ENCODE measurements around the gene CPNE9. TPM values are rescaled to one million over a fixed set of nuclear protein-coding genes. Genes with fewer than 3 reads are reported as not detected.
"Not testable (repeated sequence)": the region's sequence is repeated elsewhere in the genome, so short reads cannot be mapped to it uniquely, and the experiment has no call there.

The CPNE9 gene
- total RNA-seq, 1 donor from 2014 or later, result 0.29 TPM

- DNase-seq (ENCODE audit: low spot score), result no peak
Measured at GRCh38 chr3:9748031-9748430, 44.4 kb downstream of the CPNE9 start.

DNA sequence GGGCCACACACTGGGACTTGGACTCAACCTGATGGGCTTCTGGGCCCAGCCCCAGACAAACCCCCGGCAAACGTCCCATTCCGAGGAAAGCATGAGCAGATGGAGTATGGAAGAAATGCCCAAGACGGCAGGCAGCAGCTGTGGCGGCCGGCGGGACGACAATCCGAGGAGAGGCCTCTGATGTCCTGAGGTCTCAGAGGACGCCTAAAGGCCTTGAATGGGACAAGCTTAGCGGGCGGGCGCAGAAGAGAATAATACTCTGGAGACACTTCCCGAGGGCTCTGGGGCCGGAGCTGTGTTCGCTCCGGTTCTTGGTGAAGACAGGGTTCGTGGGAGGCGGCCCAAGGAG is 45.6 kb downstream of the CPNE9 start:
- no peak for DNase-seq (ENCODE audit: low spot score)

GRCh38 chr3:9749645-9750555 is 46.3 kb downstream of the CPNE9 start, which contains the start of gene OGG1:
OGG1 (plus strand) TSS chr3:9749952; CDS start chr3:9750287, 335 bp downstream.
- DNase-seq (ENCODE audit: low spot score), result peak; percentile 99

- DNase-seq (ENCODE audit: low spot score), result no peak
Measured at GRCh38 chr3:9750556-9751411, 47.2 kb downstream of the CPNE9 start.

- DNase-seq (ENCODE audit: low spot score), result no peak
Measured at GRCh38 chr3:9754678-9755077, 51.0 kb downstream of the CPNE9 start.

DNA sequence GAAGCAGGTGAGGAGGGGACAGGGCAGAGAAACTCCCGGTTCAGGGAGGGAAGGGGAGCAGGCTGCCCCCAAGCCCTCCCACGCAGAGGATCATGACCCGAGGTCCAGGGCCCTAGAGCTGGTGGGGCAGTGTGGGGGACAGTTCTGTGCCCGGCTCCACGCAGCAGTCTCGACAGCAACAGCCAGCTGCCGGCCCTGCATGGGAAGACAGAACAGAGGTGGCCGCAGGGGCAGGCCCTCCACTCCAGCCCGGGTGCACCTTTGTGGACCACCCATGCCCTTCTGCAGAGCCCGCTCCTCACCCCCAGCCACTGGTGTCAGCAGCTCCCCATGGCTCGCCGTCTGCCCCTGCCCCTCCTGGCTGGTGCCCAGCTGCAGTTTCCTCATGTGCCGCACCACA is 53.8 kb downstream of the CPNE9 start:
- DNase-seq (ENCODE audit: low spot score), result no peak

DNA sequence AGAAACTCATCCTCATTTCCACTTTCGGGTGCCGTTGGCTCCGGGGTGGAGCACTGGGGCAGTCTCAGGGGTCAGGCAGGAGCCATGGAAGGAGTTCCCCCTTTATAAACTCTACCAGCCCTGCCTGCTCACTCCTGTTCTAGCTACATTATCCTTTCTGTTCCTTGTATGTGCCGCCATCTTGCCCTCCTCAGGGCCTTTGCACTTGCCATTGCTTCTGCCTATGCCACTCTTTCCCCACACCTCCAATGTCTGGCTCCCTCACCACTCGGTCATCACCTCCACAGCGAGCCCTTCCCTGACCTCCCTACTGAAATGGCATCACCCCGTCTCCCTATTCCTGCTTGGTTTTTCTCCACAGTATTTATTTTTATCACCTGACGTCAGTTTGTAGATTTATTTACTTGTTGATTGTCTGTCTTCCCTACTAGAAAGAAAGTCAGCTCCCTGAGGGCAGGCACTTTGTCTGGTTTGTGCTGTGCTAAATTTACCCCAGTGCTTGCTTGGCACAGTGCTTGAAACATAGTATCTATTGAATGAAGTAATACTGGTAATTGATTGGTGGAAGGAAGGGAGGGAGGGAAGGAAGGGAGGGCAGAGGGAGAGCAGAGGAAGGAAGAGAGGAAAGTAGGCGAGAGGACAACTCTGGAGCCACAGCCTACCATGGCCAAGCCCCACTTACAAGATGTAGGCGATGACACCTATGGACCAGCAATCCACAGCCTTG is 57.3 kb downstream of the CPNE9 start:
- DNase-seq (ENCODE audit: low spot score), result no peak

GRCh38 chr3:9761919-9762318 is 58.3 kb downstream of the CPNE9 start:
- DNase-seq (ENCODE audit: low spot score), result no peak

DNA sequence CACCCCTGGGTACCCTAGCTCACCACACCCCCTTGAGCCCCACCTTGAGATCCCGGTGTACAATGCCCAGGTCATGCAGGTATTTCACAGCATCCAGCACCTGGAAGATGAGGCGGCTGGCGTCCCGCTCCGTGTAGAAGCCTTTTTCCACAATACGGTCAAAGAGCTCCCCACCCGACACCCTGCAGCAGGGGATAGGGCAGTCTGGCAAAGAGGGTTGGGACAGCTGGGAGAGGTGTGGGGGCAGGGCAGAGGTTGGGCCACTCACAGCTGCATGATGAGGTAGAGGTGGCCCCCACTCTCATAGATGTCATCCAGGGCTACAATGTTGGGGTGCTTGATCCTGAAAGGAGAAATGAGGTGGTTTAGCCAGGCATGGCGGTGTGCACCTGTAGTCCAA is 59.2 kb downstream of the CPNE9 start:
- DNase-seq (ENCODE audit: low spot score), result no peak

GRCh38 chr3:9765865-9766264 is 62.2 kb downstream of the CPNE9 start:
- DNase-seq (ENCODE audit: low spot score), result no peak

GRCh38 chr3:9767418-9767817 is 63.8 kb downstream of the CPNE9 start:
- DNase-seq (ENCODE audit: low spot score), result no peak

DNA sequence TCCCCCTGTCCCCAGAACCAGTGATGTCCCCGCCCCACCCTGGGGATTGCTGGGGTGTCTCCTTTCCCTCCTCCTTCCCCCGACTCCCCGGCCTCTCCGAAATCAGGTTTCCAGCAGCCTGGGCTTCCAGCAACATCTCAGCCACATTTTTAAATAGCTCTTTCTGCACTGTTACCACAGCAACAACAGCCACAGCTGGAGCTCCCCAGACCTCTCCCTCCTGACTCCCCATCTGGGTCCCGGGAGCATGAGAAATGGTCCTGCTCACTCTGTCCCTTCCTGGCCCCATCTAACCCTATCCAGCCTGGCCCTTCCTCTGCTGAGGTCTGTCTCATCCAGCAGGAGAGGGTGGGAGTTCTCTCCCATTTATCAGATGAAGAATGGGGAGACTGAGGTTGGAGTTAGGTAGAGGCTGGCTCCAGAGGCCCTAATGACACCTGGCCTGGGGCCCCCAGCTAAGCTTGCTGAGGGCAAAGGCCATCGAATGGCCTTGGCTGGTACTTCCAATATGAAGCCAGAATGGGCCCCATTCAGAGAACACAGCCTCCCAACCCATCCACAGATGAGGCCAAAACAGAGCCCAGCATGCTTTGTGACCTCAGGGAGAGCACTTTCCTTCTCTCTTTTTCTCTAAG is 64.6 kb downstream of the CPNE9 start:
- no peak for DNase-seq (ENCODE audit: low spot score)

- DNase-seq (ENCODE audit: low spot score), result no peak
Measured at GRCh38 chr3:9769012-9769411, 65.4 kb downstream of the CPNE9 start.

GRCh38 chr3:9769426-9770275 is 66.0 kb downstream of the CPNE9 start, which contains the start of gene CAMK1:
CAMK1 (minus strand) TSS chr3:9769947; CDS start chr3:9767749, 2,198 bp downstream.
- peak; percentile 86 for DNase-seq (ENCODE audit: low spot score)

DNA sequence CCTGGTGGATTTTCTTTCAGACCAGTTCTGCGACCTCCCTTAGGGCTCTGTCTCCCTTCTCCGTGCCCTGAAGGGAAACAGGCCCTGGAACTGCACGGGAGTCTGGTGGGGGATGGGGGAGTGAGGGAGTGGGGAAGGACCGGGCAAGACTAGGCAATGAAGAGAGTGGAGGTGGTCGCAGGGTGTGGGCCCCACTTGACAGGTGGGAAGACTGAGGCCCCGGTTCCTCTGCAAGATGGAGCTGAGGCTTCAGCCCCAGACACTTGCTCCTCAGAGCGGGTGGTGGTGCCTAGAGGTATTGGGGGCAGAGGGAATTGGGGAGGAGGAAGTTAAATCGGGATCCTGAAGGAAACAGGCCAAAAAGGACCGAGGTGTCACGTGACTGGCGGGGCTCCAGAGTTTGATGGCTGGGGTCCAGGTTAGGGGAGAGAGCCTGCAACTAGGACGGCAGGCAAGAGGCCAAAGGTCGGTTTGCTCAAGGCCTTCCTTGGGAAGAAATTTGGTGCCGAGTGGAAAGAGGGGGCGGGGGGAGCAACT is 66.7 kb downstream of the CPNE9 start:
- DNase-seq (ENCODE audit: low spot score), result peak; percentile 92

DNA sequence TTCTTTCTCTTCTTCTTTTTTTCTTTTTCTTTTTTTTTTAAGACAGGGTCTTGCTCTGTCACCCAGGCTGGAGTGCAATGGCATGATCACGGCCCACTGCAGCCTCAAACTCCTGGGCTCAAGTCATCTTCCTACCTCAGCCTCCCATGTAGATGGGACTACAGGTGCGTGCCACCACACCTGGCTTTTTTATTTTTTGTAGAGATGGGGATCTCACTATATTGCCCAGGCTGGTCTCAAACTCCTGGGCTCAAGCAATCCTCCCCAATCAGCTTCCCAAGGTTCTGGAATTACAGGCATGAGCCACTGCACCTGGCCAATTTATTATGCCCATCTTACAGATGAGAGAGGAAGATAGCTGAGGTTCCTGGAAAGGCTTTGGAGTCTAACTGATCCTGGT is 67.4 kb downstream of the CPNE9 start:
- not testable (repeated sequence) for DNase-seq (ENCODE audit: low spot score)

DNA sequence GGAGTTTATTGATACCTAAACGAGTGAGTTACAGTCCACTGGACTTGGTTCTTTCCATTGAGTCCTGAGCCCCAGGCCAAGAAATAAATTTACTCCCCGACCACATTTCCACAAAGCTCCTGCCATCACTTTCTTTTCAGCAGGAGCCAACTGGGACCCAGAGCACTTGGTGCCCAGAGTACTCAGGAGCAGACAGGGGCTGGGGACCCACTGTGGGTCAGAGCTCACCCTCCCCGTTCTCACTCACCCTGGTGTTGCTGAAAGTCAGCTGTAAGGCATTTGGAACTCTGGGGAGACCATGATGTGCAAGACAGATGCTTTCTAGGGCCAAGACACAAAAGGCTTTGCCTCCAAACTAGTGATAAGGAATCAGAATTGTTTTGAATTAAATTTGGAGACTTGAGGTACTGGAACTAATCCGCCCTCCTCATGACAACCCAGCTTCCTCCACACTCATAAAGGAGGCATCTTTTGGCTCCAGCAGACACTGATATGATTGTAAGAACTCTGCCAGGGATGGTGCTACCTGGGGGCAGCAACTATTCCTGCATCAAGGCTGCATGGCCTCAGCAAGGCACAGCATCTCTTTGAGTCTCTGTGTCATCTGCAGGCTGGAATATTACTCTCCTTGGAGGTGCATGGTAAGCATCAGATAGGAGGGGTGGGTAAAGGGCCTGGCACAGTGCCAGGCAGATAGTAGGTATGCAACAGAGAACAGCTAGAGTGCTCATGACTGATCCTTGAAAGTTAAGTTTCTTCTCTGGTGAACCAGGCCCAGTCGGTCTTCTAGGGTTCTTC is 73.5 kb downstream of the CPNE9 start:
- DNase-seq (ENCODE audit: low spot score), result no peak

DNA sequence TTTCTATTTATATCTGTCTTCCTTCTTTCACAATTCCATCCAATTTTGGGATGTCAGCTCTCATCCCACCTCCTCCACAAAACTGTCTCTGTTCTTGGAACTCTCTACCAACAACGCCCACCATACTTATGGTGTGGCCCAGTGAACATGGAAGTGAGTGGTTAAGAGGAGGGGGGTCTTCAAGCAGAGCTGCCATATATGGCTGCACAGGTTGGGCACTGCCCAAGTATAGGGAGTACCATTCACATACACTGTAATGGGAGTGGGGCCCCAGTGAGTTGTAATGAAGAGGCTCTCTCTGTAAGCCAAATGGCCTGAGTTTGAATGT is 74.0 kb downstream of the CPNE9 start:
- no peak for DNase-seq (ENCODE audit: low spot score)
